HepG2 (cell line): ENCODE results near the gene BANK1. TPM values are rescaled to one million over a fixed set of nuclear protein-coding genes. Genes with fewer than 3 reads are reported as not detected.
A peak's percentile ranks its signal among the peaks of the same experiment; 100 is the strongest.

Experiments used
- ARHGAP35 ChIP-seq: sonication (generic); formaldehyde crosslinking; IDR thresholded peaks from 2 replicates; pipeline ENCODE4 v1.9.0; 2022; ENCODE audit warnings: mild to moderate bottlenecking, inconsistent platforms, moderate library complexity, missing genetic modification reagents, borderline replicate concordance
- CEBPB ChIP-seq: IDR thresholded peaks from 2 replicates; pipeline ENCODE4 v1.6.1; 2011; ENCODE audit warnings: low read depth, low read length, improper control_type of control experiment, borderline replicate concordance
- ELF1 ChIP-seq: sonication (generic); formaldehyde crosslinking; IDR thresholded peaks from 2 replicates; pipeline ENCODE4 v1.4.0; 2020; ENCODE audit warnings: missing genetic modification reagents
- ELF3 ChIP-seq: IDR thresholded peaks from 2 replicates; pipeline ENCODE4 v1.6.1; 2016; ENCODE audit warnings: missing genetic modification reagents, missing compliant biosample characterization
- EP300 ChIP-seq, 3 experiments: sonication (generic) in 1 of 3; formaldehyde crosslinking in 1 of 3; IDR thresholded peaks; 2 replicates each; pipeline versions ENCODE4 v1.5.1 to v1.6.1; 2011 to 2020; ENCODE audit warnings: low read depth in 2 of 3, low read length in 2 of 3, borderline replicate concordance in 1 of 3, improper control_type of control experiment in 1 of 3, mild to moderate bottlenecking in 1 of 3, missing genetic modification reagents in 1 of 3, moderate library complexity in 1 of 3
- FOSL2 ChIP-seq: sonication (generic); formaldehyde crosslinking; IDR thresholded peaks from 2 replicates; pipeline ENCODE4 v1.4.0; 2020; ENCODE audit warnings: missing genetic modification reagents
- FOXJ3 ChIP-seq: sonication (generic); formaldehyde crosslinking; IDR thresholded peaks from 2 replicates; pipeline ENCODE4 v1.4.0; 2020; ENCODE audit warnings: missing genetic modification reagents, mild to moderate bottlenecking, borderline replicate concordance
- HDAC1 ChIP-seq: sonication (generic); formaldehyde crosslinking; IDR thresholded peaks from 2 replicates; pipeline ENCODE4 v1.5.1; 2020; ENCODE audit warnings: mild to moderate bottlenecking, missing genetic modification reagents
- KDM1A ChIP-seq: IDR thresholded peaks from 2 replicates; pipeline ENCODE4 v1.6.1; 2016; ENCODE audit warnings: missing compliant biosample characterization
- MED13 ChIP-seq: sonication (generic); formaldehyde crosslinking; IDR thresholded peaks from 2 replicates; pipeline ENCODE4 v1.5.0; 2020; ENCODE audit warnings: missing genetic modification reagents
- NCOA2 ChIP-seq: sonication (generic); formaldehyde crosslinking; IDR thresholded peaks from 2 replicates; pipeline ENCODE4 v1.8.0; 2022; ENCODE audit warnings: inconsistent platforms
- NFE2L2 ChIP-seq: fragments of 150-350 bp; IDR thresholded peaks from 2 replicates; pipeline ENCODE4 v1.6.1; 2014; ENCODE audit warnings: low read length
- NFIC ChIP-seq: IDR thresholded peaks from 2 replicates; pipeline ENCODE4 v1.6.1; 2012; ENCODE audit warnings: mild to moderate bottlenecking, low read length, inconsistent platforms
- PAWR ChIP-seq: sonication (generic); formaldehyde crosslinking; IDR thresholded peaks from 2 replicates; pipeline ENCODE4 v1.4.0; 2020; ENCODE audit warnings: missing genetic modification reagents, mild to moderate bottlenecking, borderline replicate concordance
- RARA ChIP-seq: IDR thresholded peaks from 2 replicates; pipeline ENCODE4 v1.6.1; 2016; ENCODE audit warnings: missing genetic modification reagents, missing compliant biosample characterization
- SP1 ChIP-seq, 2 experiments: fragments of 450-650 bp in 1 of 2; sonication (generic) in 1 of 2; formaldehyde crosslinking in 1 of 2; IDR thresholded peaks; 2 replicates each; pipeline versions ENCODE4 v1.4.0 to v1.6.1; 2016 to 2020; ENCODE audit warnings: missing genetic modification reagents in 1 of 2
- TARDBP ChIP-seq: sonication (generic); formaldehyde crosslinking; IDR thresholded peaks from 2 replicates; pipeline ENCODE4 v1.8.0; 2022; ENCODE audit warnings: mild to moderate bottlenecking, missing genetic modification reagents
- TEF ChIP-seq: sonication (generic); formaldehyde crosslinking; IDR thresholded peaks from 2 replicates; pipeline ENCODE4 v1.5.0; 2020; ENCODE audit warnings: missing genetic modification reagents
- ZIK1 ChIP-seq: sonication (generic); formaldehyde crosslinking; IDR thresholded peaks from 2 replicates; pipeline ENCODE4 v1.5.0; 2020; ENCODE audit warnings: mild to moderate bottlenecking, low read depth, missing genetic modification reagents, borderline replicate concordance
- ZMYM3 ChIP-seq: sonication (generic); formaldehyde crosslinking; IDR thresholded peaks from 2 replicates; pipeline ENCODE4 v1.5.1; 2020; ENCODE audit warnings: mild to moderate bottlenecking, missing genetic modification reagents
- ZNF17 ChIP-seq: sonication (generic); formaldehyde crosslinking; IDR thresholded peaks from 2 replicates; pipeline ENCODE4 v1.5.0; 2020; ENCODE audit warnings: mild to moderate bottlenecking, missing genetic modification reagents
- ZNF256 ChIP-seq: sonication (generic); formaldehyde crosslinking; conservative IDR thresholded peaks from 2 replicates; pipeline ENCODE4 v1.4.0; 2020; ENCODE audit warnings: missing genetic modification reagents
- ZNF503 ChIP-seq: sonication (generic); formaldehyde crosslinking; IDR thresholded peaks from 2 replicates; pipeline ENCODE4 v1.4.0; 2020; ENCODE audit warnings: missing genetic modification reagents
- ZNF644 ChIP-seq: IDR thresholded peaks from 2 replicates; pipeline ENCODE4 v1.6.1; 2016; ENCODE audit warnings: low read depth
- polyA plus RNA-seq, 8 experiments: library from polyadenylated mRNA; depleted of rRNA in 3 of 8; stranded (reverse) in 7 of 8; unstranded in 1 of 8; fragments of >200 nt; fragmentation: Illumina TruSeq in 4 of 8; extraction: Trizol in 4 of 8; gene quantifications; 2 replicates each; pipeline versions ENCODE4 v1.2.1 to v1.2.3, GENCODE V29; 2011 to 2016; ENCODE audit warnings: low read depth in 4 of 8, missing spikeins in 1 of 8, mixed read lengths in 1 of 8; ENCODE audit not compliant: insufficient read depth in 1 of 8
- total RNA-seq, 5 experiments: library from RNA; depleted of rRNA; stranded (reverse); fragments of >200 nt; fragmentation: Illumina TruSeq; extraction: Trizol; gene quantifications; 2 replicates each; pipeline ENCODE4 v1.2.3, GENCODE V29; 2016; ENCODE audit warnings: low read depth in 1 of 5
- TF ChIP-seq, protein P1 (sequence below): sonication (generic); formaldehyde crosslinking; IDR thresholded peaks from 2 replicates; pipeline ENCODE4 v1.4.0; 2020; ENCODE audit warnings: low read depth, mild to moderate bottlenecking, missing genetic modification reagents
- TF ChIP-seq, protein P2 (sequence below): sonication (generic); formaldehyde crosslinking; IDR thresholded peaks from 2 replicates; pipeline ENCODE4 v1.5.1; 2020; ENCODE audit warnings: missing genetic modification reagents, mild to moderate bottlenecking, borderline replicate concordance

The BANK1 gene
- total and polyA plus RNA-seq, 2 of the 13 experiments (the other 11 are each of a cell fraction or from before 2014, with no cell fraction given) = 0.15 TPM; not detected in 1

- TF ChIP-seq, protein P1, sequence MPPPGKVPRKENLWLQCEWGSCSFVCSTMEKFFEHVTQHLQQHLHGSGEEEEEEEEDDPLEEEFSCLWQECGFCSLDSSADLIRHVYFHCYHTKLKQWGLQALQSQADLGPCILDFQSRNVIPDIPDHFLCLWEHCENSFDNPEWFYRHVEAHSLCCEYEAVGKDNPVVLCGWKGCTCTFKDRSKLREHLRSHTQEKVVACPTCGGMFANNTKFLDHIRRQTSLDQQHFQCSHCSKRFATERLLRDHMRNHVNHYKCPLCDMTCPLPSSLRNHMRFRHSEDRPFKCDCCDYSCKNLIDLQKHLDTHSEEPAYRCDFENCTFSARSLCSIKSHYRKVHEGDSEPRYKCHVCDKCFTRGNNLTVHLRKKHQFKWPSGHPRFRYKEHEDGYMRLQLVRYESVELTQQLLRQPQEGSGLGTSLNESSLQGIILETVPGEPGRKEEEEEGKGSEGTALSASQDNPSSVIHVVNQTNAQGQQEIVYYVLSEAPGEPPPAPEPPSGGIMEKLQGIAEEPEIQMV = no peak
- TF ChIP-seq TARDBP (CRISPR knock-in tag) = 0 out of 2 replicates have a peak, but pooled peaks have one; percentile 39
- no peak for TF ChIP-seq ZNF17
- TF ChIP-seq MED13 (CRISPR knock-in tag) = no peak
- TF ChIP-seq NCOA2 (CRISPR knock-in tag) = peak; percentile 58; the same call in 1 of the 2 replicates
- TF ChIP-seq ZIK1 (CRISPR knock-in tag) = no peak
- TF ChIP-seq TEF = no peak
- TF ChIP-seq HDAC1 (CRISPR knock-in tag) = no peak
- no peak for TF ChIP-seq NFE2L2
- TF ChIP-seq ELF3 (CRISPR knock-in tag) = peak; percentile 58; the same call in 1 of the 2 replicates
- peak; percentile 68; the same call in 1 of the 2 replicates for TF ChIP-seq KDM1A (CRISPR knock-in tag)
- peak; percentile 44; the same call in 1 of the 2 replicates for TF ChIP-seq FOXJ3 (CRISPR knock-in tag)
- TF ChIP-seq SP1 (IDR thresholded peaks at IDR 0.05) = no peak
- no peak for TF ChIP-seq SP1 (CRISPR knock-in tag; IDR thresholded peaks at IDR 0.05)
- no peak for TF ChIP-seq ELF1 (CRISPR knock-in tag)
- peak; percentile 75; the same call in 1 of the 2 replicates for TF ChIP-seq ZNF644 (CRISPR knock-in tag)
- peak; percentile 59 for TF ChIP-seq RARA (CRISPR knock-in tag)
- TF ChIP-seq NFIC = 0 out of 2 replicates have a peak, but pooled peaks have one; percentile 56
- TF ChIP-seq ARHGAP35 (CRISPR knock-in tag) = no peak
- TF ChIP-seq, protein P2, sequence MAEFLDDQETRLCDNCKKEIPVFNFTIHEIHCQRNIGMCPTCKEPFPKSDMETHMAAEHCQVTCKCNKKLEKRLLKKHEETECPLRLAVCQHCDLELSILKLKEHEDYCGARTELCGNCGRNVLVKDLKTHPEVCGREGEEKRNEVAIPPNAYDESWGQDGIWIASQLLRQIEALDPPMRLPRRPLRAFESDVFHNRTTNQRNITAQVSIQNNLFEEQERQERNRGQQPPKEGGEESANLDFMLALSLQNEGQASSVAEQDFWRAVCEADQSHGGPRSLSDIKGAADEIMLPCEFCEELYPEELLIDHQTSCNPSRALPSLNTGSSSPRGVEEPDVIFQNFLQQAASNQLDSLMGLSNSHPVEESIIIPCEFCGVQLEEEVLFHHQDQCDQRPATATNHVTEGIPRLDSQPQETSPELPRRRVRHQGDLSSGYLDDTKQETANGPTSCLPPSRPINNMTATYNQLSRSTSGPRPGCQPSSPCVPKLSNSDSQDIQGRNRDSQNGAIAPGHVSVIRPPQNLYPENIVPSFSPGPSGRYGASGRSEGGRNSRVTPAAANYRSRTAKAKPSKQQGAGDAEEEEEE = no peak
- no peak for TF ChIP-seq PAWR (CRISPR knock-in tag)
- peak; percentile 83 for TF ChIP-seq FOSL2 (CRISPR knock-in tag)
- peak in 1 of 2 experiments; percentile 71; a peak in 2 of 4 replicates for TF ChIP-seq EP300 (IDR thresholded peaks at IDR 0.05; ENCODE audit: low read depth in 2 of 2, low read length in 2 of 2)
- no peak; the same call in 1 of the 2 replicates for TF ChIP-seq EP300 (CRISPR knock-in tag; IDR thresholded peaks at IDR 0.05; ENCODE audit: borderline replicate concordance)
- no peak for TF ChIP-seq ZMYM3 (CRISPR knock-in tag)
- no peak for TF ChIP-seq ZNF503 (CRISPR knock-in tag)
- peak; percentile 96 for TF ChIP-seq CEBPB
- no peak for TF ChIP-seq ZNF256 (CRISPR knock-in tag)
Observed at GRCh38 chr4:101885574-101885973, 95.0 kb downstream of the BANK1 start (continued).
